ENCODE data around the gene TP53BP2.
"Not testable (repeated sequence)": the region's sequence is repeated elsewhere in the genome, so short reads cannot be mapped to it uniquely, and the experiment has no call there.

Gene TP53BP2

DNA sequence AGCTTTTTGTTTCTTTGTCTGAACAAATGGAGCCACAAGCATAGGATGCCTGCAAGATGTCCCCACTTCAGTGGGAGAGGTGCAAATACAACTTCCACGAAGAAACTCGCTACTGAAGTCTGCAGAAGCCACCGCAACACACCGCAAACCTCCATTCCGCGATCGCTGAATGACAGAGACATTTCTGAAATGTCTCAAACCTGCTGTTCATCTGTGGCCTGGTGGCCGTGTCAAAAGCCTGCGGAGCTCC lies 1.0 kb downstream of the TP53BP2 start:
- TF ChIP-seq, protein P1, sequence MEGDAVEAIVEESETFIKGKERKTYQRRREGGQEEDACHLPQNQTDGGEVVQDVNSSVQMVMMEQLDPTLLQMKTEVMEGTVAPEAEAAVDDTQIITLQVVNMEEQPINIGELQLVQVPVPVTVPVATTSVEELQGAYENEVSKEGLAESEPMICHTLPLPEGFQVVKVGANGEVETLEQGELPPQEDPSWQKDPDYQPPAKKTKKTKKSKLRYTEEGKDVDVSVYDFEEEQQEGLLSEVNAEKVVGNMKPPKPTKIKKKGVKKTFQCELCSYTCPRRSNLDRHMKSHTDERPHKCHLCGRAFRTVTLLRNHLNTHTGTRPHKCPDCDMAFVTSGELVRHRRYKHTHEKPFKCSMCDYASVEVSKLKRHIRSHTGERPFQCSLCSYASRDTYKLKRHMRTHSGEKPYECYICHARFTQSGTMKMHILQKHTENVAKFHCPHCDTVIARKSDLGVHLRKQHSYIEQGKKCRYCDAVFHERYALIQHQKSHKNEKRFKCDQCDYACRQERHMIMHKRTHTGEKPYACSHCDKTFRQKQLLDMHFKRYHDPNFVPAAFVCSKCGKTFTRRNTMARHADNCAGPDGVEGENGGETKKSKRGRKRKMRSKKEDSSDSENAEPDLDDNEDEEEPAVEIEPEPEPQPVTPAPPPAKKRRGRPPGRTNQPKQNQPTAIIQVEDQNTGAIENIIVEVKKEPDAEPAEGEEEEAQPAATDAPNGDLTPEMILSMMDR (conservative IDR thresholded peaks at IDR 0.05; ENCODE audit: low read depth) = no peak
- H3K27ac ChIP-seq = peak overlapping the region; percentile 95
- ChIA-PET CTCF (interaction anchor here (0.5 to 2.0 kb wide), 5 partner anchors 33 to 1068 kb away, joined by 3 to 10 read pairs (median 3); no protein-coding TSS in a partner anchor), POLR2A (ENCODE audit: low non-redundant PET) (no interaction called here)
- DNase-seq (ENCODE audit: low spot score) = no peak

DNA sequence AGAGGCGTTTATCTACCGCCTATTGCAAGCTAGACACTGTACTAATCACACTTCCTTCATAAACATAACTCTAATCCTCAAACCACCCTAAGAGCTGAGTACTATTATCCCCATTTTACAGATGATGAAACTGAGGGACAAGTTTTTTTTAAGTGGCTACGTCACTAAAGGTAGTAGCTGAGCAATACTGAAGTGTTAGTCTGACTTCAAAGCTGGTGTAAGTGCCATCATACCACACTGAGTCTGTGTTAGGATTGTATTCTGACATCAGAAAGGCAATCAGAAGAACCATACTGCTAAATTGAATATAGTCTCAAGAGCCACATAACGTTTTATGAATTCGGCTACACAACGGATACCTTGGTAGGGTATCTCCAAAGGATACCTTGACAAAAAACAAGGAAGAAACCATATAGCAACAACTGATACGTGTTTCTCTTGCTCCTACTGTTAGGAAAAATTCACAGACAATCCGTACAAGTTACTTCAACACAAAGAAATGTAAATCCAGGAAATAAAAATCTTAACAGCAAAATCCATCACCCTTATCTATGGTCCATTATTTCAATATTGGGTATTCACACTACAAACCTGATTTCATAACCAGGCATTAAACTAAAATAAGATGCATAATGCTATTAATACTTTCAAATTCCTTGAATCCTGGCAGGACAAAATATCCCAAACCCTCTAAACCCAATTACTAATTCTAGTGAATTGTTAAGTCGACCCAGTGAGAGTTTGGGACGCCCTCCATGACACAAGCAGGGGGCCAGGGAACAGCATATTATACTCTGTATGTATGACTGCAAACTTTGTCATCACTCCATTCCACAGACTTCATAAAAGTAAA lies 1.6 kb downstream of the TP53BP2 start:
- no peak for DNase-seq (ENCODE audit: low spot score)
- peak overlapping the region; percentile 95 for H3K27ac ChIP-seq
- ChIA-PET CTCF (interaction anchor here (0.5 to 0.6 kb wide), 3 partner anchors 103 to 1069 kb away, joined by 3 read pairs; no protein-coding TSS in a partner anchor), POLR2A (ENCODE audit: low non-redundant PET) (no interaction called here)
- TF ChIP-seq, protein P1 (conservative IDR thresholded peaks at IDR 0.05; ENCODE audit: low read depth) = no peak

- ChIA-PET POLR2A (ENCODE audit: low non-redundant PET) (no interaction called here), CTCF (no interaction called here)
- H3K27ac ChIP-seq = no peak overlapping the region
- TF ChIP-seq, protein P1 (conservative IDR thresholded peaks at IDR 0.05; ENCODE audit: low read depth) = no peak
- DNase-seq (ENCODE audit: low spot score) = no peak
Measured at GRCh38 chr1:223842784-223843183, 3.0 kb downstream of the TP53BP2 start.

GRCh38 chr1:223841977-223842623 lies 3.6 kb downstream of the TP53BP2 start:
- DNase-seq (ENCODE audit: low spot score); CTCF ChIA-PET; H3K27ac ChIP-seq; POLR2A ChIA-PET (ENCODE audit: low non-redundant PET): not testable (repeated sequence)

DNA sequence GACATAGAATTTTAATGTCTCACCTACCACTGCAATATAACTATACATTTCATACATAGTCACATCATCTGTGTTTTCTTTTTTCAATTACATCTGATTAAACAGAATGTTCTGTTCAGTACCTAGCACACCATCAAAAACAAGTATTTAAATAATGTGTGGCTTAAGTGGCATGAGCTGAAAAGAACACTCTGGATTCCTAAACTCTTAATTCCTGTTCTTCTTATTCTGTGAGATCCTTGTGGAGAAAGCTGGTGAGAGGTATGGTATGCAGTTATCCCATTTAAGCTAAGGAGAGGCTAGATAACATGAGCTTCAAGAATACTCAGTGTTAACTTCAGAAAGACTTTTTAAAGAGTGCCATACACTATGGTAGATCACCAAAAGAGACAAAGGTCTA lies 5.5 kb downstream of the TP53BP2 start:
- no peak overlapping the region for H3K27ac ChIP-seq
- DNase-seq (ENCODE audit: low spot score) = no peak
- TF ChIP-seq, protein P1 (conservative IDR thresholded peaks at IDR 0.05; ENCODE audit: low read depth) = no peak
- POLR2A ChIA-PET (ENCODE audit: low non-redundant PET) = no interaction called here
- CTCF ChIA-PET = no interaction called here

- TF ChIP-seq, protein P1 (conservative IDR thresholded peaks at IDR 0.05; ENCODE audit: low read depth) = no peak
- no peak overlapping the region for H3K27ac ChIP-seq
- no peak for DNase-seq (ENCODE audit: low spot score)
- POLR2A ChIA-PET (ENCODE audit: low non-redundant PET) = interaction anchor here (0.5 kb wide), 1 partner anchor 309 kb away, joined by 3 read pairs; no protein-coding TSS in a partner anchor
- CTCF ChIA-PET = no interaction called here
Measured at GRCh38 chr1:223838125-223838854, 7.5 kb downstream of the TP53BP2 start.

All from RWPE1 (cell line).